ENCODE results near the gene CWC27.

DNA sequence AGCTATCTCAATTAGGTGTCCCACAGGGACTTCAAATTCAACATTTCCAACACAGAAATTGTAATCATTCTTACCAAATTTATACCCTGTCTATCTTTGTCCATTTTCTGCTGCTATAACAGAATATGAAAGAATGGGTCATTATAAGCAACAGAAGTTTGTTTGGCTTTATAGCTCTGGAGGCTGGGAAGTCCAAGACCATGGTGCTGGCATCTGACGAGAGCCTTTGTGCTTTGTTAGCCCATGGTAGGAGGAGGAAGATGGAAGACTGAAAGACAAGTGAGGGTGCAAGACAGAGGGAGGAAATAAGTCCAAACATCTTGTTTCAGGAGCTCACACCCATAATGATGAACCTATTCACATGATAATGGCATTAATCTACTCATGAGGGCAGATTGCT, 72.2 kb downstream of the CWC27 start:
- TF ChIP-seq, protein P1, sequence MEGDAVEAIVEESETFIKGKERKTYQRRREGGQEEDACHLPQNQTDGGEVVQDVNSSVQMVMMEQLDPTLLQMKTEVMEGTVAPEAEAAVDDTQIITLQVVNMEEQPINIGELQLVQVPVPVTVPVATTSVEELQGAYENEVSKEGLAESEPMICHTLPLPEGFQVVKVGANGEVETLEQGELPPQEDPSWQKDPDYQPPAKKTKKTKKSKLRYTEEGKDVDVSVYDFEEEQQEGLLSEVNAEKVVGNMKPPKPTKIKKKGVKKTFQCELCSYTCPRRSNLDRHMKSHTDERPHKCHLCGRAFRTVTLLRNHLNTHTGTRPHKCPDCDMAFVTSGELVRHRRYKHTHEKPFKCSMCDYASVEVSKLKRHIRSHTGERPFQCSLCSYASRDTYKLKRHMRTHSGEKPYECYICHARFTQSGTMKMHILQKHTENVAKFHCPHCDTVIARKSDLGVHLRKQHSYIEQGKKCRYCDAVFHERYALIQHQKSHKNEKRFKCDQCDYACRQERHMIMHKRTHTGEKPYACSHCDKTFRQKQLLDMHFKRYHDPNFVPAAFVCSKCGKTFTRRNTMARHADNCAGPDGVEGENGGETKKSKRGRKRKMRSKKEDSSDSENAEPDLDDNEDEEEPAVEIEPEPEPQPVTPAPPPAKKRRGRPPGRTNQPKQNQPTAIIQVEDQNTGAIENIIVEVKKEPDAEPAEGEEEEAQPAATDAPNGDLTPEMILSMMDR (IDR thresholded peaks at IDR 0.05): no peak
- TF ChIP-seq POLR2AphosphoS5 (IDR thresholded peaks at IDR 0.05; ENCODE audit: insufficient read depth in 1 of 2, low read depth in 1 of 2): no peak
- no peak for TF ChIP-seq POLR2A (IDR thresholded peaks at IDR 0.05)

Data from vagina (tissue), 2 donors.